HepG2 (cell line): ENCODE results near the gene NDUFS5. TPM values are rescaled to one million over a fixed set of nuclear protein-coding genes. Genes with fewer than 3 reads are reported as not detected.

Experiments used
- ATAC-seq: fragments of 200-7000 bp; cut with Tn5 transposase; 3 replicates; pipeline ENCODE4 v1.9.1; 2020; ENCODE audit warnings: mild to moderate bottlenecking, moderate library complexity
- BruUV-seq: library from RNA; stranded (reverse); fragments of 400-500 nt; replicated peaks from 2 replicates; lab custom pipeline; 2021; lab: Mats Ljungman, UMichigan
- CTCF ChIA-PET: fragments of 300-600 bp; formaldehyde crosslinking; extraction: SDS; loops from one replicate; lab custom pipeline; 2021; ENCODE audit warnings: low total read pairs, inconsistent platforms, low intra/inter-chr PET ratio; lab: Yijun Ruan, JAX
- POLR2A ChIA-PET: fragments of 350-600 bp; sonication (Branson Sonifier 250); formaldehyde crosslinking; loops from one replicate; lab custom pipeline; 2020; ENCODE audit warnings: antibody characterized with exemption, inconsistent platforms; lab: Yijun Ruan, JAX
- DNase-seq: peaks from one replicate; pipeline ENCODE4 v3.0.0-alpha.2; 2015; ENCODE audit warnings: low spot score
- FAIRE-seq: peaks from 3 replicates; lab custom pipeline; 2011; peaks lifted over from hg19 to GRCh38; lab: Jason Lieb, UNC
- H2AFZ ChIP-seq: one replicate; pipeline ENCODE4 v1.6.1; 2011; ENCODE audit warnings: low read length, inconsistent platforms
- H3K27ac ChIP-seq: fragments of 300-600 bp; 3 replicates; pipeline ENCODE4 v1.8.0; 2011; ENCODE audit warnings: mixed run types, mild to moderate bottlenecking, mixed read lengths, low read length, inconsistent platforms; ENCODE audit not compliant: insufficient read depth; ENCODE audit errors: extremely low read length
- H3K27me3 ChIP-seq, 2 experiments: fragments of 200-600 bp in 1 of 2; 2 replicates in 1 of 2; 3 replicates in 1 of 2; pipeline versions ENCODE4 v1.6.0 to v1.8.0; 2011; ENCODE audit warnings: low read length in 2 of 2, mild to moderate bottlenecking in 2 of 2, moderate library complexity in 2 of 2, inconsistent platforms in 1 of 2; ENCODE audit not compliant: insufficient read depth in 2 of 2, control insufficient read depth in 1 of 2
- H3K36me3 ChIP-seq, 2 experiments: fragments of 200-600 bp in 1 of 2; replicated peaks in 1 of 2; 2 replicates in 1 of 2; 3 replicates in 1 of 2; pipeline versions ENCODE4 v1.5.1 to v1.8.0; 2011; ENCODE audit warnings: low read length in 2 of 2, inconsistent platforms in 1 of 2; ENCODE audit not compliant: insufficient read depth in 2 of 2, control insufficient read depth in 1 of 2
- H3K4me1 ChIP-seq: 2 replicates; pipeline ENCODE4 v1.5.1; 2012; ENCODE audit warnings: low read length, inconsistent platforms; ENCODE audit not compliant: insufficient read depth
- H3K4me2 ChIP-seq: 2 replicates; pipeline ENCODE4 v1.6.0; 2011; ENCODE audit warnings: low read depth, low read length, inconsistent platforms
- H3K4me3 ChIP-seq, 3 experiments: fragments of 200-600 bp in 1 of 3; sonication (generic), shearing (Covaris generic) in 1 of 3; replicated peaks in 1 of 3; 2 replicates each; pipeline ENCODE4 v1.5.1; 2011 to 2016; ENCODE audit warnings: low read length in 3 of 3, inconsistent platforms in 2 of 3, low read depth in 2 of 3, mild to moderate bottlenecking in 2 of 3, control low read depth in 1 of 3, mixed read lengths in 1 of 3; ENCODE audit not compliant: insufficient read depth in 1 of 3
- H3K79me2 ChIP-seq: one replicate; pipeline ENCODE4 v1.6.1; 2011; ENCODE audit warnings: low read length, inconsistent platforms; ENCODE audit not compliant: insufficient read depth
- H3K9ac ChIP-seq: 2 replicates; pipeline ENCODE4 v1.6.0; 2011; ENCODE audit warnings: mild to moderate bottlenecking, low read depth, low read length, inconsistent platforms; ENCODE audit not compliant: insufficient read depth
- H3K9me3 ChIP-seq: 2 replicates; pipeline ENCODE4 v1.5.1; 2012; ENCODE audit warnings: mild to moderate bottlenecking, low read length
- H4K20me1 ChIP-seq: 2 replicates; pipeline ENCODE4 v1.6.0; 2011; ENCODE audit warnings: inconsistent platforms, mild to moderate bottlenecking, low read length, moderate library complexity; ENCODE audit not compliant: insufficient read depth
- BCLAF1 ChIP-seq: fragments of 450-650 bp; IDR thresholded peaks from 2 replicates; pipeline ENCODE4 v1.6.1; 2017; ENCODE audit warnings: mild to moderate bottlenecking
- CEBPB ChIP-seq: IDR thresholded peaks from 2 replicates; pipeline ENCODE4 v1.6.1; 2011; ENCODE audit warnings: low read depth, low read length, improper control_type of control experiment, borderline replicate concordance
- FOXA3 ChIP-seq: IDR thresholded peaks from 2 replicates; pipeline ENCODE4 v1.6.1; 2016; ENCODE audit warnings: missing genetic modification reagents, missing compliant biosample characterization
- JDP2 ChIP-seq: sonication (generic); formaldehyde crosslinking; IDR thresholded peaks from 2 replicates; pipeline ENCODE4 v1.8.1; 2022; ENCODE audit warnings: missing genetic modification reagents, borderline replicate concordance
- MIER2 ChIP-seq: IDR thresholded peaks from 2 replicates; pipeline ENCODE4 v1.6.1; 2016; ENCODE audit warnings: missing biosample characterization, missing genetic modification reagents
- SIN3A ChIP-seq: IDR thresholded peaks from 2 replicates; pipeline ENCODE4 v1.6.1; 2011; ENCODE audit warnings: low read depth, mild to moderate bottlenecking, control low read depth, low read length, borderline replicate concordance
- SIX4 ChIP-seq: sonication (generic); formaldehyde crosslinking; IDR thresholded peaks from 2 replicates; pipeline ENCODE4 v1.4.0; 2020; ENCODE audit warnings: missing genetic modification reagents
- SMARCC2 ChIP-seq: fragments of 450-650 bp; IDR thresholded peaks from 2 replicates; pipeline ENCODE4 v1.6.1; 2017; ENCODE audit warnings: antibody characterized with exemption, mild to moderate bottlenecking
- SP5 ChIP-seq: IDR thresholded peaks from 2 replicates; pipeline ENCODE4 v1.6.1; 2016; ENCODE audit warnings: low read depth, borderline replicate concordance
- ZNF317 ChIP-seq: sonication (generic); formaldehyde crosslinking; IDR thresholded peaks from 2 replicates; pipeline ENCODE4 v1.5.0; 2020; ENCODE audit warnings: mild to moderate bottlenecking, missing genetic modification reagents
- ZNF646 ChIP-seq: sonication (generic); formaldehyde crosslinking; IDR thresholded peaks from 2 replicates; pipeline ENCODE4 v1.9.0; 2021; ENCODE audit warnings: mild to moderate bottlenecking, missing genetic modification reagents
- WGBS: methylation state at CpG from one replicate; pipeline ENCODE4 v1.1.6; 2017; ENCODE audit warnings: low lambda C conversion rate; 5-methylcytosine and 5-hydroxymethylcytosine counted together
- in situ Hi-C: cut with HindIII; loops from 2 replicates; pipeline ENCODE4 v1.10.0; 2017; ENCODE audit warnings: low pct_unique_long_range_greater_than_20kb; ENCODE audit not compliant: extremely low pct_ligation_motif_present
- intact Hi-C: fragments of 100-400 bp; cut with micrococcal nuclease; formaldehyde crosslinking; loops from one replicate; pipeline ENCODE4 v1.10.0; 2022; ENCODE audit not compliant: unreplicated experiment
- polyA plus RNA-seq, 8 experiments: library from polyadenylated mRNA; depleted of rRNA in 3 of 8; stranded (reverse) in 7 of 8; unstranded in 1 of 8; fragments of >200 nt; fragmentation: Illumina TruSeq in 4 of 8; extraction: Trizol in 4 of 8; gene quantifications; 2 replicates each; pipeline versions ENCODE4 v1.2.1 to v1.2.3, GENCODE V29; 2011 to 2016; ENCODE audit warnings: low read depth in 4 of 8, missing spikeins in 1 of 8, mixed read lengths in 1 of 8; ENCODE audit not compliant: insufficient read depth in 1 of 8
- total RNA-seq, 5 experiments: library from RNA; depleted of rRNA; stranded (reverse); fragments of >200 nt; fragmentation: Illumina TruSeq; extraction: Trizol; gene quantifications; 2 replicates each; pipeline ENCODE4 v1.2.3, GENCODE V29; 2016; ENCODE audit warnings: low read depth in 1 of 5
- TF ChIP-seq, protein P1 (sequence below): sonication (generic); formaldehyde crosslinking; IDR thresholded peaks from 2 replicates; pipeline ENCODE4 v1.9.0; 2021; ENCODE audit warnings: missing genetic modification reagents, mild to moderate bottlenecking, borderline replicate concordance
- TF ChIP-seq, protein P2 (sequence below): sonication (generic); formaldehyde crosslinking; IDR thresholded peaks from 2 replicates; pipeline ENCODE4 v1.8.1; 2023; ENCODE audit warnings: missing genetic modification reagents, inconsistent platforms, borderline replicate concordance
- TF ChIP-seq, protein P3 (sequence below): sonication (generic); formaldehyde crosslinking; IDR thresholded peaks from 2 replicates; pipeline ENCODE4 v1.5.0; 2020; ENCODE audit warnings: missing genetic modification reagents, mild to moderate bottlenecking, borderline replicate concordance

The NDUFS5 gene
- total and polyA plus RNA-seq, 2 of the 13 experiments (the other 11 are each of a cell fraction or from before 2014, with no cell fraction given) = 263 to 466 TPM

- ATAC-seq (no peak), DNase-seq (no peak), FAIRE-seq (no peak)
- no peaks in the 10 kb centered on the region for H3K36me3 ChIP-seq
- TF ChIP-seq CEBPB = no peak
- no peak for TF ChIP-seq SIX4 (CRISPR knock-in tag)
- no peak for TF ChIP-seq MIER2 (CRISPR knock-in tag)
- TF ChIP-seq, protein P1, sequence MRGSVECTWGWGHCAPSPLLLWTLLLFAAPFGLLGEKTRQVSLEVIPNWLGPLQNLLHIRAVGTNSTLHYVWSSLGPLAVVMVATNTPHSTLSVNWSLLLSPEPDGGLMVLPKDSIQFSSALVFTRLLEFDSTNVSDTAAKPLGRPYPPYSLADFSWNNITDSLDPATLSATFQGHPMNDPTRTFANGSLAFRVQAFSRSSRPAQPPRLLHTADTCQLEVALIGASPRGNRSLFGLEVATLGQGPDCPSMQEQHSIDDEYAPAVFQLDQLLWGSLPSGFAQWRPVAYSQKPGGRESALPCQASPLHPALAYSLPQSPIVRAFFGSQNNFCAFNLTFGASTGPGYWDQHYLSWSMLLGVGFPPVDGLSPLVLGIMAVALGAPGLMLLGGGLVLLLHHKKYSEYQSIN = no peak
- TF ChIP-seq SMARCC2 = no peak
- TF ChIP-seq SIN3A = no peak
- TF ChIP-seq ZNF646 (CRISPR knock-in tag) = no peak
- TF ChIP-seq, protein P2, sequence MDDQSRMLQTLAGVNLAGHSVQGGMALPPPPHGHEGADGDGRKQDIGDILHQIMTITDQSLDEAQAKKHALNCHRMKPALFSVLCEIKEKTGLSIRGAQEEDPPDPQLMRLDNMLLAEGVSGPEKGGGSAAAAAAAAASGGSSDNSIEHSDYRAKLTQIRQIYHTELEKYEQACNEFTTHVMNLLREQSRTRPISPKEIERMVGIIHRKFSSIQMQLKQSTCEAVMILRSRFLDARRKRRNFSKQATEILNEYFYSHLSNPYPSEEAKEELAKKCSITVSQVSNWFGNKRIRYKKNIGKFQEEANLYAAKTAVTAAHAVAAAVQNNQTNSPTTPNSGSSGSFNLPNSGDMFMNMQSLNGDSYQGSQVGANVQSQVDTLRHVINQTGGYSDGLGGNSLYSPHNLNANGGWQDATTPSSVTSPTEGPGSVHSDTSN (CRISPR knock-in tag) = no peak
- TF ChIP-seq FOXA3 = no peak
- no peak for TF ChIP-seq BCLAF1
- TF ChIP-seq, protein P3, sequence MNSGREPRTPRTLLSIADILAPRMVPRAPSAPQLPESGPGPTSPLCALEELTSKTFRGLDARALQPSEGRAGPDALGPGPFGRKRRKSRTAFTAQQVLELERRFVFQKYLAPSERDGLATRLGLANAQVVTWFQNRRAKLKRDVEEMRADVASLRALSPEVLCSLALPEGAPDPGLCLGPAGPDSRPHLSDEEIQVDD (CRISPR knock-in tag) = no peak
- TF ChIP-seq ZNF317 = no peak
- no peak for TF ChIP-seq JDP2 (CRISPR knock-in tag)
- no peak for TF ChIP-seq SP5
- no peaks in the 10 kb centered on the region for H3K4me1 ChIP-seq
- ChIA-PET CTCF (no interaction called here), POLR2A (no interaction called here)
- in situ Hi-C loops (no loop called here), intact Hi-C loops (no loop called here)
- no peaks in the 10 kb centered on the region for H3K27me3 ChIP-seq
- no peak overlapping the region for H2AFZ ChIP-seq
- no peak overlapping the region for H3K4me3 ChIP-seq
- no peaks in the 10 kb centered on the region for H3K79me2 ChIP-seq
- no peaks in the 10 kb centered on the region for H4K20me1 ChIP-seq
- no peak overlapping the region for H3K4me2 ChIP-seq
- no TSS peak for BruUV-seq
- WGBS = 72% methylated on average over 6 of the region's 6 CpGs
- H3K9me3 ChIP-seq = no peaks in the 10 kb centered on the region
- H3K27ac ChIP-seq = no peak overlapping the region
- H3K9ac ChIP-seq = no peak overlapping the region
Measured at GRCh38 chr1:39063775-39064174, 37.6 kb downstream of the NDUFS5 start.
